Adipocyte (in vitro differentiated cells): ENCODE measurements around the gene LUC7L2.
"Not testable (repeated sequence)": the region's sequence is repeated elsewhere in the genome, so short reads cannot be mapped to it uniquely, and the experiment has no call there.

Source experiments
- DNase-seq: peaks from one replicate; pipeline ENCODE4 v3.0.0-alpha.2; 2015; ENCODE audit warnings: low read depth
- H3K27me3 ChIP-seq: replicated peaks from 2 replicates; pipeline ENCODE4 v1.7.0; 2013; ENCODE audit warnings: mild to moderate bottlenecking, low read length, moderate library complexity; ENCODE audit not compliant: control insufficient read depth, insufficient read depth
- H3K36me3 ChIP-seq: 2 replicates; pipeline ENCODE4 v1.7.0; 2013; ENCODE audit warnings: low read length, mild to moderate bottlenecking, moderate library complexity; ENCODE audit not compliant: control insufficient read depth, insufficient read depth, severe bottlenecking
- H3K4me1 ChIP-seq: 2 replicates; pipeline ENCODE4 v1.7.0; 2013; ENCODE audit warnings: mild to moderate bottlenecking, low read length, moderate library complexity; ENCODE audit not compliant: control insufficient read depth, insufficient read depth
- H3K4me3 ChIP-seq: 2 replicates; pipeline ENCODE4 v1.7.0; 2013; ENCODE audit warnings: mild to moderate bottlenecking, low read length, moderate library complexity
- H3K9ac ChIP-seq: 2 replicates; pipeline ENCODE4 v1.7.0; 2013; ENCODE audit warnings: mild to moderate bottlenecking, low read length, moderate library complexity
- H3K9me3 ChIP-seq: 2 replicates; pipeline ENCODE4 v1.7.0; 2013; ENCODE audit warnings: mild to moderate bottlenecking, low read length, moderate library complexity; ENCODE audit not compliant: control insufficient read depth

LUC7L2 gene

DNA sequence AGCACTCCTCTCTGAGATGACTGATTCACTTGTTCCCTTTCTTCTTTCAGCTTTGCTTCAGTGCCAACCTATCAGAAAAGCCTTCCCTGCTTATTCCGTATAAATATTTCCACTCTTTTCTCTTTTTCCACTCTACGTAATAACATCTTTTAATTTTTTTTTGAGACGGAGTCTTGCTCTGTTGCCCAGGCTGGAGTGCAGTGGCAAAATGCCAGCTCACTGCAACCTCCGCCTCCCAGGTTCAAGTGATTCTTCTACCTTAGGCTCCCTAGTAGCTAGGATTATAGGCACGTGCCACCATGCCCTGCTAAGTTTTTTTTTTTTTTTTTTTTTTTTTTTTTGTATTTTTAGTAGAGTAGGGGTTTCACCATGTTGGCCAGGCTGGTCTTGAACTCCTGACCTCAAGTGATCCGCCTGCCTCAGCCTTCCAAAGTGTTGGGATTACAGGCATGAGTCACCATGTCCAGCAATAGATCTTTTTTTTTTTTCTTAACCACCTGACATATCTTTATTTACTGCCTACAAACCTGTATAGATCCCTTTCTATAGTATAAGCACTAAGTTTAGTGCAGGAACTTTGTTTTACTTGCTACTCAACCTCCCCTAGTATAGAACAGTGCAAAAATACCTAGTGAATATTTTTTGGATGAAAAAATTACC lies 55.2 kb downstream of the LUC7L2 start:
- not testable (repeated sequence) for H3K9me3 ChIP-seq, H3K27me3 ChIP-seq, DNase-seq, H3K9ac ChIP-seq, H3K4me3 ChIP-seq, H3K4me1 ChIP-seq
- peaks cover 95% of the 10 kb centered on the region for H3K36me3 ChIP-seq

DNA sequence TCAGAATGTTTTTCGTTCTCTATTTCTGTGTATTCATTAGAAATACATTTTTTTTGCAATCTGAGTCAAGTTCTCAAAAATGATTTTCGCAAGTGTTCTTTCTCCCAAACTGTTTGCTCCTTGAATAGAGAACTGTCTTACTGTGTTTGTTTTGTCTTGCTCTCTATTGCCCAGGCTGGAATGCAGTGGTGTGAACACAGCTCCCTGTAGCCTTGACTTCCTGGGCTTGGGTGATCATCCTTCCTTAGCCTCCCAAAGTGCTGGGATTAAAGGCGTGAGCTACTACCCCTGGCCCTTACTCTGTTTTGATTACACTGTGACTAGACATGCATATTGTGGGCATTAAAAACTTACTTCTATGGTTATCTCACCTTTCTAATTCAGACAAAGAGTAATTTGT lies 56.7 kb downstream of the LUC7L2 start:
- Histone ChIP-seq H3K9me3 (no peaks in the 10 kb centered on the region), H3K27me3 (no peaks in the 10 kb centered on the region), H3K9ac (no peak overlapping the region), H3K4me1 (no peaks in the 10 kb centered on the region), H3K36me3 (peaks cover 90% of the 10 kb centered on the region), H3K4me3 (no peak overlapping the region)
- DNase-seq: no peak

DNA sequence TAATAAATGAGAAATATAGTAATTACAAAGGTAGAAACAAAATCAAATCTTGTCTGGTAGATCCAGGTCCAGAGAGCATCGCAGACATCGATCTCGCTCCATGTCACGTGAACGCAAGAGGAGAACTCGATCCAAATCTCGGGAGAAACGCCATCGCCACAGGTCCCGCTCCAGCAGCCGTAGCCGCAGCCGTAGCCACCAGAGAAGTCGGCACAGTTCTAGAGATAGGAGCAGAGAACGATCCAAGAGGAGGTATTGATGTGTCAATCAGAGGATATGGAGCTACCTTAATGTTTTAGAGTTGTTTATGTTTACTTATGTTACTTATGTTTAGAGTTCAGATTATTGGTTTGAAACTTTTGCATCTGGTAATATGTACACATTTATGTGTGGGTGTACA lies 57.8 kb downstream of the LUC7L2 start:
- Histone ChIP-seq H3K9me3 (no peaks in the 10 kb centered on the region), H3K4me3 (no peak overlapping the region), H3K4me1 (peaks cover 3% of the 10 kb centered on the region), H3K9ac (no peak overlapping the region), H3K27me3 (no peaks in the 10 kb centered on the region), H3K36me3 (peaks cover 89% of the 10 kb centered on the region)
- DNase-seq: no peak

DNA sequence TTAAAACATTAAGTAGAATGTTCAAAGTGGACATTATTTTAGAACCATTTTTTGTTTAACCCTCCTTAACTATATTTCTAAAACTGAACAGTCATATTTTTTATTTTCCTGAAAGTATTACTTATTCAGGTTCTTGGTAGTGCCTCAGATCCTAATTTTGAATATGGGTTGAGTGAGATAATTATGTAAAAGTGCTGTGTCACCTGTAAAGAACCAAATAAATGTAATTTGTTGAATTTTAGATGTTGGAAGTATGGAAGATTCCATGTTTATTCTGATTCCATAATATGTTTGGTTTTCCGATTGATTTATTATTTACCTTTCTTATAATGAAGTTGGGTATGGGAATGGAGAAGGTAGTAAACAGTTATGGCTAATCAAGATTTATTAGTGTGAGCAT lies 61.4 kb downstream of the LUC7L2 start:
- H3K9me3 ChIP-seq: no peaks in the 10 kb centered on the region
- H3K27me3 ChIP-seq: no peaks in the 10 kb centered on the region
- peaks cover 78% of the 10 kb centered on the region for H3K36me3 ChIP-seq
- H3K4me3 ChIP-seq: no peak overlapping the region
- no peak overlapping the region for H3K9ac ChIP-seq
- peaks cover 7% of the 10 kb centered on the region for H3K4me1 ChIP-seq
- no peak for DNase-seq

DNA sequence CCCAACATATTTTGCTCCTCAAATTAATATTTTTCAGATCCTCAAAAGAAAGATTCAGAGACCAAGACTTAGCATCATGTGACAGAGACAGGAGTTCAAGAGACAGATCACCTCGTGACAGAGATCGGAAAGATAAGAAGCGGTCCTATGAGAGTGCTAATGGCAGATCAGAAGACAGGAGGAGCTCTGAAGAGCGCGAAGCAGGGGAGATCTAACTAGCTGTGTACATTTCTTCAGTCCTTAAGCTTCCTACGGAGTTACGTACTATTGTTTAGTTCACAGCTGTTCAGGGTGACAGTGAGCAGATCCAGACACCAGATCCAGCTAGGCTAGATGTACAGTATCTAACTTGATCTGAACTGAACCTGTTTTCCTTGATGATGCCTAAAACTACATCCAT lies 62.4 kb downstream of the LUC7L2 start:
- H3K4me3 ChIP-seq: no peak overlapping the region
- H3K9ac ChIP-seq: no peak overlapping the region
- no peaks in the 10 kb centered on the region for H3K9me3 ChIP-seq
- peaks cover 74% of the 10 kb centered on the region for H3K36me3 ChIP-seq
- peaks cover 7% of the 10 kb centered on the region for H3K4me1 ChIP-seq
- no peaks in the 10 kb centered on the region for H3K27me3 ChIP-seq
- DNase-seq: no peak

DNA sequence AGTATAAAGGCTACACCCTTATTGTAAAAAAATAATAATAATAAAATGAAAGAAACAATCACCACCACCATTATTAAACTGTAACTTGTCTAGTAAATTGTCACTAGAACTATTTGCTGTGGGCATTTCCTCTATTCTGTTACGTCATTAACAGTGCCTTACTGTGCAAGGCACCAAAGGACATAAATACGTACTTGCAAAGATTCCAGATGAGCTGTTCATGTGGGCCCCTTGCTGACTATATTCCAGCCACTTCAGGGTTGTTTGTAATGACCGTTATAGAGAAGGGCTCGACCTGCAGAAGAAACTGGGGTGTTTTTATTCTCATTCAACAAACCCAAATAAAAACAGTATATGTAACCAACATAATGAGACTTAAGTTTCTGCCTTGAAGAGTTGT lies 63.4 kb downstream of the LUC7L2 start:
- peaks cover 7% of the 10 kb centered on the region for H3K4me1 ChIP-seq
- no peak overlapping the region for H3K9ac ChIP-seq
- no peaks in the 10 kb centered on the region for H3K9me3 ChIP-seq
- no peak overlapping the region for H3K4me3 ChIP-seq
- H3K27me3 ChIP-seq: no peaks in the 10 kb centered on the region
- H3K36me3 ChIP-seq: peaks cover 74% of the 10 kb centered on the region
- no peak for DNase-seq

DNA sequence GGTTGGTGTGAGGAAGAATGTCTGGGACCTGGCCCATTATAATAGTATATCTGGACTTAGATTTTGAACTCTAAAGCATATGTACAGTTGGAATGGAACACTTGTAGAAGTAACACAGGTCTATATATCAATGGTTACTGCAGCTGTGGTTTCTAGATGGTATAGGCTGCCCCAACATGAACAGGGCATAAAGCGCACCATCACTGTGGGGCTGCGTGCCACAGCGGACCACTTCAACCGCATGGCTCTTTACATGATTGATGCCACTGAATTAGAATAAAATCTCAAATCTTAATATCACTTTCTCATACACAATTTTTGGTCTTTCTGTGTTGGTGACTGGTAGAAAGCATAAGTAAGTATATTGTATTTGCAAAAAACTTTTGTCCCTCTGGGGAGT lies 64.3 kb downstream of the LUC7L2 start:
- DNase-seq: no peak
- H3K4me1 ChIP-seq: peaks cover 7% of the 10 kb centered on the region
- peaks cover 69% of the 10 kb centered on the region for H3K36me3 ChIP-seq
- H3K9me3 ChIP-seq: no peaks in the 10 kb centered on the region
- no peak overlapping the region for H3K4me3 ChIP-seq
- H3K9ac ChIP-seq: no peak overlapping the region
- no peaks in the 10 kb centered on the region for H3K27me3 ChIP-seq

DNA sequence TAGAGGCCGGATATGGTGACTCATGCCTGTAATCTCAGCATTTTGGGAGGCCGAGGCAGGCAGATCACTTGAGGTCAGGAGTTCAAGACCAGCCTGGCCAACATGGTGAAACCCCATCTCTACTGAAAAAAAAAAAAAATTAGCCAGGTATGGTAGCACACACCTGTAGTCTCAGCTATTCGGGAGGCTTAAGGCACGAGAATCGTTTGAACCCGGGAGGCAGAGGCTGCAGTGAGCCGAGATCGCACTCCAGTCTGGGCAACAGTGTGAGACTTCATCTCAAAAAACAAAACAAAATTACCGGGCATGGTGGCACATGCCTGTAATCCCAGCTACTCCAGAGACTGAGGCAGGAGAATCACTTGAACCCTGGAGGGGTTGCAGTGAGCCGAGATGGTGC lies 66.0 kb downstream of the LUC7L2 start:
- not testable (repeated sequence) for H3K9me3 ChIP-seq, H3K9ac ChIP-seq, H3K4me3 ChIP-seq, H3K4me1 ChIP-seq, H3K27me3 ChIP-seq, DNase-seq
- peaks cover 54% of the 10 kb centered on the region for H3K36me3 ChIP-seq

DNA sequence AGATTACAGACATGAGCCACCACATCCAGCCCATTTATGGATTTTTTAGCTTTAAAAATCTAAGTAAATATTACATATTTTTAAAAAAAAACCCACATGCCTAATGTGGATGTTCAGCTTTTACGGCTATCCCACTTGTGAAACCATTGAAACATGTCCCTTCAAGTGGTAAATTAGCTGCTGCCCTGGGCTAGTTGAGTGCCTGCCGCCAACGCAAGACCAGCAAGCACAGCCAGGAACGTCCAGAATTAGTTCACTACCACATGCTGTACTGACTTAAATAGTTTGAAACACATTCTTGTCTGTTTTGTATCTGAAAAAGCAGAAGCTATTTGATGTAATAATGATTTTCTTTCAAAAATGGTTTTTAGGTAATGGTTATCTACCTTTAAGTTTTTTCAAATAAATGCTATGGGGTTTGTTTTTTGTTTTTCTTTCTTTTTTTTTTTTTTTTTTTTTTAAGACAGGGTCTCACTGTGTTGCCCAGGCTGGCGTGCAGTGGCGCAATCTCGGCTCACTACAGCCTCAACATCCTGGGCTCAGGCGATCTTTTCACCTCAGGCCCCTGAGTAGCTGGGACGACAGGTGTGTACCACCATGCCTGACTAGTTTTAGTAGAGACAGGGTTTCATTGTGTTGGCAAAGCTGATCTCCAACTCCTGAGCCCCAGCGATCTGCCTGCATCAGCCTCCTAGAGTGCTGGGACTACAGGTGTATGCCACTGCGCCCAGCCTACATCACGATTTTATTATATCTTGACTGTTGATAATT lies 66.7 kb downstream of the LUC7L2 start:
- DNase-seq: no peak
- Histone ChIP-seq H3K9me3 (no peaks in the 10 kb centered on the region), H3K9ac (no peak overlapping the region), H3K4me1 (peaks cover 7% of the 10 kb centered on the region), H3K4me3 (no peak overlapping the region), H3K27me3 (no peaks in the 10 kb centered on the region), H3K36me3 (peaks cover 52% of the 10 kb centered on the region)

DNA sequence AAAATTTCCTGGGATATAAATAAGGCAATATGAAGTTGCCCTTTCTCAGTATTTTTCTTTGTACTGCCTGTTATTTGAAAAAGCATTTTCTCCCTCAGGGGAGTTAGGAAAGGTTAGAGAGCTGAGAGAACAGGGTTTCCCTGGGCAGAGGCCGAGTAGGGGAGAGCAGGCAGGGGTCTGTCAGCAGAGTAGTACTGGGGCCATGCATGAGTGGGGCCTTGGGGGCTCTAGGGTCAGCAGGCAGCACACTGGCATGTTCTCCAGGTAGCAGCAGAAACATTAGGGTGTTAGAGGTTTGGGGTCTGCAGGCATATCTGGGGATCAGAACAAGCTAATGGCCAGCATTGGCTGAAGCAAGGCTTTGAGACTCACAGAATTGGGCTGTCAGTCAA lies 67.3 kb downstream of the LUC7L2 start:
- no peak for DNase-seq
- no peak overlapping the region for H3K4me3 ChIP-seq
- H3K9ac ChIP-seq: no peak overlapping the region
- H3K27me3 ChIP-seq: no peaks in the 10 kb centered on the region
- no peaks in the 10 kb centered on the region for H3K9me3 ChIP-seq
- H3K36me3 ChIP-seq: peaks cover 47% of the 10 kb centered on the region
- H3K4me1 ChIP-seq: peaks cover 7% of the 10 kb centered on the region

DNA sequence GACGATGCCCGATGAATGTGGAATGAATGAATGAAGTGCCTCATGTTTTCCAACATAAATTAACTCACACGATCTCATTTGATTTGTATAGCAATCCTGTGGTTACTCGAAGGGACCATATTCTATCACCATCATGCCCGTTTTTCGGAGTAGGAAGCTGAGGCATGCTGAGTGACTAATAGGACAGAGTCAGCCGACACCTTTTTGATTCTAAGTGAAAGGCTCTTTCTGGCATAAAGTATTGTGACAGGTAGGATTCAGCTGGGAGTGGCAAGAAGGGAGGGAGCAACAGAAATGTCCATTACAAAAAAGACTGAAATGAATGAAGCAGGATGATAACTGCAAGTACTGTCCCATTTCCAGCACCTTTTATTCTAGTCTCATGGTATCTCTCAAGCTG lies 68.1 kb downstream of the LUC7L2 start:
- no peak overlapping the region for H3K9ac ChIP-seq
- H3K4me1 ChIP-seq: peaks cover 1% of the 10 kb centered on the region
- no peak overlapping the region for H3K4me3 ChIP-seq
- H3K9me3 ChIP-seq: no peaks in the 10 kb centered on the region
- peaks cover 39% of the 10 kb centered on the region for H3K36me3 ChIP-seq
- H3K27me3 ChIP-seq: no peaks in the 10 kb centered on the region
- DNase-seq: no peak
